Measurements from ENCODE around the gene WDR20.

DNA sequence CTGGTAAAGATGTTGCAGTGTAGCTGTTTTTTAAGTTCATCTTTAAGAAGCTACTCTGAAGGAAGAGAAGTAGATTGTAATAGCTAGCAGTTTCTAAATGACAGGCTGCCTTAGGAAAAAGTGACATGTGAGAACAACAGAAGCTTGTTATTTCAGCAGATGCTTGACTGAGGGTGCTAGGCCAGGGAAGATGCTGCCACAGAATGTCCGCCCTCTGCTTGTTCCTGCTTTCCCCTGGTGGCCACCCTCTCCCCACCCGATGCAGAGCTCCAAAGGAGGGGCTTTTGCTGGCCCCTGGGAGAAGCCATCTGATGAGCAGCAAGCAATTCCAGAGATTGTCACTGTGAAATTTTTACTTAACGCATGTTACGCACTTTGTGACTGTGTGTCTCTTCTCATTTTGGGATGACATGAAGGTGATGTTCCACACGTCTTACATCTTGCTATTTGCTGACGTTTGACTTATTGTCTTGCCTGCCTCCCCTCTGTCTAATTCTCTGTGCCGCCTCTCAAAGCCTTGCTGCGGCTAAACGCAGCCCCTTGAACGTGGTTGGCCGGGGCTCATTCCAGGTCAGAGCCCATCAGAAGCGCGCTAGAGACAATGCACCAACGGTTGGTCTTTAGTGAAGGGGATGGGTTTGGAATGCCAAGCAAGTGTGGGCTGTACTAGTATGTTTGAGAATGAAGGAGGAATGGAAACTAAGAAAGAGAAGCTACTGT lies 44.8 kb downstream of the WDR20 start:
- TF ChIP-seq, protein P1, sequence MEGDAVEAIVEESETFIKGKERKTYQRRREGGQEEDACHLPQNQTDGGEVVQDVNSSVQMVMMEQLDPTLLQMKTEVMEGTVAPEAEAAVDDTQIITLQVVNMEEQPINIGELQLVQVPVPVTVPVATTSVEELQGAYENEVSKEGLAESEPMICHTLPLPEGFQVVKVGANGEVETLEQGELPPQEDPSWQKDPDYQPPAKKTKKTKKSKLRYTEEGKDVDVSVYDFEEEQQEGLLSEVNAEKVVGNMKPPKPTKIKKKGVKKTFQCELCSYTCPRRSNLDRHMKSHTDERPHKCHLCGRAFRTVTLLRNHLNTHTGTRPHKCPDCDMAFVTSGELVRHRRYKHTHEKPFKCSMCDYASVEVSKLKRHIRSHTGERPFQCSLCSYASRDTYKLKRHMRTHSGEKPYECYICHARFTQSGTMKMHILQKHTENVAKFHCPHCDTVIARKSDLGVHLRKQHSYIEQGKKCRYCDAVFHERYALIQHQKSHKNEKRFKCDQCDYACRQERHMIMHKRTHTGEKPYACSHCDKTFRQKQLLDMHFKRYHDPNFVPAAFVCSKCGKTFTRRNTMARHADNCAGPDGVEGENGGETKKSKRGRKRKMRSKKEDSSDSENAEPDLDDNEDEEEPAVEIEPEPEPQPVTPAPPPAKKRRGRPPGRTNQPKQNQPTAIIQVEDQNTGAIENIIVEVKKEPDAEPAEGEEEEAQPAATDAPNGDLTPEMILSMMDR (IDR thresholded peaks at IDR 0.05; ENCODE audit: low read depth, low read length, poor library complexity, severe bottlenecking) = no peak
- no peak for TF ChIP-seq EZH2phosphoT487 (IDR thresholded peaks at IDR 0.05; ENCODE audit: borderline replicate concordance, low read length)
